GM23248 (cell line): ENCODE results near the gene PADI2. TPM values are rescaled to one million over a fixed set of nuclear protein-coding genes. Genes with fewer than 3 reads are reported as not detected.

ENCODE experiments used
- DNase-seq: peaks from one replicate; pipeline ENCODE4 v3.0.0-alpha.2; 2015
- H2AFZ ChIP-seq: fragments of 200-600 bp; sonication (generic); 2 replicates; pipeline ENCODE4 v1.6.1; 2016; ENCODE audit warnings: antibody characterized with exemption
- H3F3A ChIP-seq: fragments of 200-600 bp; sonication (generic); 2 replicates; pipeline ENCODE4 v1.6.1; 2016; ENCODE audit warnings: mild to moderate bottlenecking, antibody characterized with exemption, mixed run types; ENCODE audit not compliant: insufficient read depth
- H3K27ac ChIP-seq: fragments of 200-600 bp; sonication (generic); 2 replicates; pipeline ENCODE4 v1.5.1; 2016; ENCODE audit warnings: mild to moderate bottlenecking
- H3K27me3 ChIP-seq: fragments of 200-600 bp; sonication (generic); replicated peaks from 2 replicates; pipeline ENCODE4 v1.6.1; 2016; ENCODE audit warnings: mild to moderate bottlenecking; ENCODE audit not compliant: insufficient read depth
- H3K36me3 ChIP-seq: fragments of 200-600 bp; sonication (generic); 2 replicates; pipeline ENCODE4 v1.6.1; 2016; ENCODE audit warnings: low read depth, mild to moderate bottlenecking
- H3K4me1 ChIP-seq: fragments of 200-600 bp; sonication (generic); 2 replicates; pipeline ENCODE4 v1.6.1; 2016; ENCODE audit warnings: mild to moderate bottlenecking; ENCODE audit not compliant: insufficient read depth
- H3K4me2 ChIP-seq: fragments of 200-600 bp; sonication (generic); one replicate; pipeline ENCODE4 v1.6.1; 2016; ENCODE audit warnings: mild to moderate bottlenecking; ENCODE audit not compliant: unreplicated experiment
- H3K4me3 ChIP-seq: fragments of 200-600 bp; sonication (generic); 2 replicates; pipeline ENCODE4 v1.5.1; 2016; ENCODE audit warnings: mild to moderate bottlenecking
- H3K79me2 ChIP-seq: fragments of 200-600 bp; sonication (generic); 2 replicates; pipeline ENCODE4 v1.6.1; 2016; ENCODE audit warnings: mild to moderate bottlenecking; ENCODE audit not compliant: insufficient read depth
- H3K9ac ChIP-seq: fragments of 200-600 bp; sonication (generic); 2 replicates; pipeline ENCODE4 v1.6.1; 2016; ENCODE audit warnings: mild to moderate bottlenecking
- H3K9me2 ChIP-seq: fragments of 200-600 bp; sonication (generic); 2 replicates; pipeline ENCODE4 v1.6.1; 2016; ENCODE audit warnings: mixed run types, mild to moderate bottlenecking, moderate library complexity; ENCODE audit not compliant: insufficient read depth
- H3K9me3 ChIP-seq: fragments of 200-600 bp; sonication (generic); one replicate; pipeline ENCODE4 v1.6.1; 2017; ENCODE audit warnings: low read depth
- H4K20me1 ChIP-seq: fragments of 200-600 bp; sonication (generic); 2 replicates; pipeline ENCODE4 v1.6.0; 2016; ENCODE audit not compliant: insufficient read depth
- EZH2 ChIP-seq: fragments of 200-600 bp; sonication (generic); IDR thresholded peaks from 2 replicates; pipeline ENCODE4 v1.6.1; 2018; ENCODE audit warnings: antibody characterized with exemption, mild to moderate bottlenecking; ENCODE audit not compliant: insufficient read depth, poor library complexity, severe bottlenecking
- EZH2phosphoT487 ChIP-seq: fragments of 200-600 bp; sonication (generic); IDR thresholded peaks from 2 replicates; pipeline ENCODE4 v1.6.1; 2018; ENCODE audit warnings: antibody characterized with exemption, moderate library complexity, mild to moderate bottlenecking, low read depth; ENCODE audit not compliant: insufficient read depth
- WGBS, 2 experiments: methylation state at CpG; one replicate each; pipeline ENCODE4 v1.1.6; 2015 to 2017; ENCODE audit warnings: low lambda C conversion rate in 2 of 2, low coverage in 1 of 2; ENCODE audit errors: missing lambda C conversion rate in 2 of 2; 5-methylcytosine and 5-hydroxymethylcytosine counted together
- in situ Hi-C: fragments of 300-500 bp; cut with MboI; formaldehyde crosslinking; loops from 2 replicates; pipeline ENCODE4 v1.15.0; 2020
- polyA plus RNA-seq: library from polyadenylated mRNA; unstranded; fragments of >200 nt; fragmentation: Nextera tagmentation; extraction: Ambion mirVana; gene quantifications from 2 replicates; pipeline ENCODE4 v1.2.1, GENCODE V29; 2016
- total RNA-seq: library from RNA; depleted of rRNA; stranded (reverse); fragments of >200 nt; shearing (Covaris generic); gene quantifications from 2 replicates; pipeline ENCODE4 v1.2.3, GENCODE V29; 2014

PADI2 gene
- total and polyA plus RNA-seq, 2 experiments from 2014 or later: 0.11 to 0.22 TPM

- in situ Hi-C loops: no loop called here
- no peaks in the 10 kb centered on the region for H4K20me1 ChIP-seq
- peaks cover 11% of the 10 kb centered on the region for H3K4me1 ChIP-seq
- no peaks in the 10 kb centered on the region for H3K9me2 ChIP-seq
- H3K79me2 ChIP-seq: peaks cover 23% of the 10 kb centered on the region
- H2AFZ ChIP-seq: no peak overlapping the region
- H3K27me3 ChIP-seq: no peaks in the 10 kb centered on the region; the same call in 1 of the 2 replicates
- H3K4me3 ChIP-seq: no peak overlapping the region
- no peaks in the 10 kb centered on the region for H3K36me3 ChIP-seq
- H3F3A ChIP-seq: peaks cover 6% of the 10 kb centered on the region; the same call in 1 of the 2 replicates
- TF ChIP-seq EZH2phosphoT487 (no peak), EZH2 (no peak)
- H3K9me3 ChIP-seq: no peaks in the 10 kb centered on the region
- H3K27ac ChIP-seq: no peak overlapping the region
- 59 to 65% methylated on average over 4 of the region's 4 CpGs for WGBS, 2 experiments
- no peak overlapping the region for H3K4me2 ChIP-seq
- no peak overlapping the region for H3K9ac ChIP-seq
- no peak for DNase-seq
Observed at GRCh38 chr1:17056551-17056950, 62.7 kb downstream of the PADI2 start.

GRCh38 chr1:17055801-17056200, 63.5 kb downstream of the PADI2 start:
- WGBS, 2 experiments: 85 to 86% methylated on average over 7 of the region's 7 CpGs

GRCh38 chr1:17053685-17054410, 65.4 kb downstream of the PADI2 start, which contains the start of gene SDHB:
Gene SDHB (minus strand): TSS chr1:17054032. CDS start chr1:17054019, 13 bp downstream.
- peaks cover 50% of the 10 kb centered on the region for H3K79me2 ChIP-seq
- H3K4me2 ChIP-seq: peak within 1 kb of the TSS; percentile 95
- no peaks in the 10 kb centered on the region for H3K9me3 ChIP-seq
- H3K4me1 ChIP-seq: peaks cover 11% of the 10 kb centered on the region
- H3F3A ChIP-seq: peaks cover 6% of the 10 kb centered on the region; the same call in 1 of the 2 replicates
- no peak for TF ChIP-seq EZH2
- no peak for TF ChIP-seq EZH2phosphoT487
- H3K27me3 ChIP-seq: no peaks in the 10 kb centered on the region; the same call in 1 of the 2 replicates
- peak within 1 kb of the TSS; percentile 90 for H3K4me3 ChIP-seq
- peaks cover 10% of the 10 kb centered on the region; the same call in 1 of the 2 replicates for H3K36me3 ChIP-seq
- H3K9ac ChIP-seq: peak within 1 kb of the TSS; percentile 89
- in situ Hi-C loops: no loop called here
- no peaks in the 10 kb centered on the region for H3K9me2 ChIP-seq
- peak within 1 kb of the TSS; percentile 92 for H2AFZ ChIP-seq
- peak; percentile 100 for DNase-seq
- H3K27ac ChIP-seq: peak within 1 kb of the TSS; percentile 59
- H4K20me1 ChIP-seq: no peaks in the 10 kb centered on the region
- 0 to 2% methylated on average over 42 to 44 of the region's 44 CpGs for WGBS, 2 experiments

More at GRCh38 chr1:17055801-17056200, 63.5 kb downstream of the PADI2 start:
- TF ChIP-seq EZH2 (no peak), EZH2phosphoT487 (no peak)
- no peak for DNase-seq
- Histone ChIP-seq H3K79me2 (peaks cover 31% of the 10 kb centered on the region), H3K4me3 (no peak overlapping the region), H3K9ac (no peak overlapping the region), H4K20me1 (no peaks in the 10 kb centered on the region), H3K9me3 (no peaks in the 10 kb centered on the region), H3F3A (peaks cover 6% of the 10 kb centered on the region; the same call in 1 of the 2 replicates), H2AFZ (no peak overlapping the region), H3K4me1 (peaks cover 11% of the 10 kb centered on the region), H3K9me2 (no peaks in the 10 kb centered on the region), H3K4me2 (no peak overlapping the region), H3K27me3 (no peaks in the 10 kb centered on the region; the same call in 1 of the 2 replicates), H3K27ac (no peak overlapping the region), H3K36me3 (0 out of 2 replicates have a peak, but pooled peaks cover 4% of the 10 kb centered on the region)
- in situ Hi-C loops: no loop called here

GRCh38 chr1:17053086-17053684, 66.1 kb downstream of the PADI2 start:
- peaks cover 57% of the 10 kb centered on the region for H3K79me2 ChIP-seq
- peak overlapping the region; percentile 89 for H3K9ac ChIP-seq
- no peaks in the 10 kb centered on the region for H3K9me3 ChIP-seq
- H2AFZ ChIP-seq: peak overlapping the region; percentile 60
- no peaks in the 10 kb centered on the region; the same call in 1 of the 2 replicates for H3K27me3 ChIP-seq
- H3K4me3 ChIP-seq: peak overlapping the region; percentile 90
- H3K4me1 ChIP-seq: peaks cover 11% of the 10 kb centered on the region
- H3K27ac ChIP-seq: peak overlapping the region; percentile 59
- in situ Hi-C loops: no loop called here
- H3K4me2 ChIP-seq: peak overlapping the region; percentile 95
- TF ChIP-seq EZH2 (no peak), EZH2phosphoT487 (no peak)
- H3F3A ChIP-seq: peaks cover 6% of the 10 kb centered on the region; the same call in 1 of the 2 replicates
- H3K9me2 ChIP-seq: no peaks in the 10 kb centered on the region
- DNase-seq: peak; percentile 21
- H3K36me3 ChIP-seq: peaks cover 10% of the 10 kb centered on the region; the same call in 1 of the 2 replicates
- WGBS, 2 experiments: 5 to 7% methylated on average over 12 of the region's 12 CpGs
- no peaks in the 10 kb centered on the region for H4K20me1 ChIP-seq
